GM18508 (cell line): ENCODE data around the gene C1QTNF7.

ENCODE experiments used
- ATAC-seq: cut with Tn5 transposase; IDR thresholded peaks from one replicate; pipeline ENCODE4 v1.9.1; 2021; ENCODE audit warnings: moderate number of reproducible peaks; ENCODE audit not compliant: insufficient read depth, unreplicated experiment

C1QTNF7 gene

DNA sequence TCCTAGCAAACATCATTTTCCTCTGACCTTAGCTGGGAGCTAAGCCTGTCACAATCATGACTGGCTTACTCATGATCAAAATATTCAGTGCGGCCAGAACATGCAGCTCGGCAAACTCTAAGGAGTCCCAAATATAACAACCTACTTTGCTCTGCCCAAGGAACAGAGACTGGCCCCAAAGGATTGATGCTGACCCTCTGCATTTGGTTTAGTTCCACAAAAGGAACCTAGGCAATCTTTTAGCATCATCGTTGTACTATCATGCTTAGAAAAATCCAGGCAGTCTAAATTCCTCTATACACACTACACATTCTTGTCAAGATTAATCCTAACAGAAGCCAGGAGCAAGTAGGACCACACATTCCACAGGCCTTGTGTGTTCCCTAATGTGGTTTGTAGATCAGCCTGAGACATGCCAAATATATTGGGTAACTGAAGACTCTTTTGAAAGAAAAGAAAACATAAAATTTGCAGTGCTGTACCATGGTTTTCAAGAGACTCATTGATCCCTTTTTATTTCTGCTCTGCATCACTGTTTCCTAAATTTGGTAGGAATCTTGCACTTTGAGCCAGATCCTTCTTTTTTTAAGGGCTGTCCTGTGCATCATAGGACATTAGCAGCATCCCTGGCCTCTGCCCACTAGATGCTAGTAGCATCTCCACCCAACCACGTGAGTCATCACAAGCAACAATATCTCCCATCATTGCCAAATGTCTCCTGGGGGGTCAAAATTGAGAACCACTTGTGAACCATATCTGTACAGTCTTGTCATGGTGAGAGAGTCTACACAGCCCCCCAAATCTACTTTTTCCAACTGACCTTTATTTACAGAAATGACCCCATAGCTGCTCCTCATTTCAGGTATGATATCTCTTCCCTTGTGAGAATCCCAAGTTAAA is 24.3 kb downstream of the C1QTNF7 start:
- ATAC-seq = no peak

DNA sequence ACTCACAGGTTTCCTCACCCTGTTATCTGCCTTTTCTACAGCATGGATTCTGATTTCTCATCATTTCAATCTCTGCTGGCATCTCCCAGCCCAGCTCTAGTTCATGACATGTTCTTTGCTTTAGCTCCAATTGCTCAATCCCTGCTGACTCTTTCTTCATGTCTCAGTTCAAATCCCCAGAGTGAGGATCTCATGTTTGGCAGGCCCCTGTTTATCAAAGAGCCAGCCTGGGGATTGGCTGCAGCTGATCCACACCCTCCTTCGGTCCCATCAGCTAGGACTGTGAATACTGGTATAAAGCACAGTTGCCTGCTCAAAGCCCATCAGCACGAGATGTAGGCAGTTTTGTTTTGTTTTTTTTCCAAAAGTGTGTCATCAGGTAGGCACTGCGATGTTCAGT is 27.5 kb downstream of the C1QTNF7 start:
- no peak for ATAC-seq

DNA sequence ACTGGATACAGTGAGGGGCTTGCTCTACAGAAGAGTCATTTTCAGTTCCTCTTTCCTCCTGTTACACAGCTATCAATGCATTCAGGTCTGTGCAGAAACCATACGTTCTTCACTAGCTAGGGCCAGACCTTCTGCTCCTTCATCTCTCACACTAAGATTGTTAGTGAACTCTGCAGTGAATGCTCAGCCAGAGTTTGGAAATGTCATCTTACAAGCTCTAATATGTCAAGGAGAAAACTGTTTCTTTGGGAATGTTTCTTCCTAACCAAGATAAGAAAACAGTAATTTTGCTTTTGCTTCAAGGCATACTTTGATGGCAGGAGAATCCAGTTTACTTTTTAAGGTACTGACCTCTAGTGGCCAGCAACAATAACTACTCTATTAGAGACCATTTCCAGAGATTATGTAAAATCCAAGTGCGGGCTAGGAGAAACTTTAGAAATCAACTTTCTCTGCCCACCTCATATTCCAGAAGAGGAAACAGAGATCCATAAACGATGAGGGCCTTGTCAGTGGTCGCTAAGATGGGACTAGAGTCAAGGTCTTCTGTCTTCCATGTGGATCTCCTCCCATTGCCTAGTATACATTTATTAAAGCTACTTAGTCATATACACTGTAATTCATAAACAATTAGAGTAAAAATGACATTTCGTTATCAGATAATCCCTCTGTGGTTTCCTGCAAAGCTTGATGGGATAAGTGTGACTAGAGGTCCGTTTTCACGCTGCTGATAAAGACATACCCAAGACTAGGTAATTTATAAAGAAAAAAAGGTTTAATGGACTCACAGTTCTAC is 29.8 kb downstream of the C1QTNF7 start:
- ATAC-seq = peak; percentile 96

DNA sequence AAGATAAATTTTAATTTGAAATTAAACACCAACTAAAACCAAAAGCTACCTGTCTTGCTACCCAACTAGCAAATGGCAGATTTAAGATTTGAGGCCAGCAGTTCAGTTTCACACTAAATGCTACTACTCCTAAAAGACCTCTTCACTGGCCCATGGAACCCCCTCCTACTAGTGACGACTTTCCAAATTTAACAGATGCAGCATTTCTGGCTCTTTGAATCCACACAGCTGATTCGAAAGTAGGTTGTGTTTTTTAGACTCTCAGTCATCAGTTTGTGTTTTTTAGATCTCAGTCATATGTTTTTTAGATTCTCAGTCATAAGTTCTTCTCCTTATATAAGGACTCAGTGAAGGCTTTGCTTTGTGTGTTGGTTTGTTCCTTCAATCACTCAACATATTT is 30.8 kb downstream of the C1QTNF7 start:
- no peak for ATAC-seq

DNA sequence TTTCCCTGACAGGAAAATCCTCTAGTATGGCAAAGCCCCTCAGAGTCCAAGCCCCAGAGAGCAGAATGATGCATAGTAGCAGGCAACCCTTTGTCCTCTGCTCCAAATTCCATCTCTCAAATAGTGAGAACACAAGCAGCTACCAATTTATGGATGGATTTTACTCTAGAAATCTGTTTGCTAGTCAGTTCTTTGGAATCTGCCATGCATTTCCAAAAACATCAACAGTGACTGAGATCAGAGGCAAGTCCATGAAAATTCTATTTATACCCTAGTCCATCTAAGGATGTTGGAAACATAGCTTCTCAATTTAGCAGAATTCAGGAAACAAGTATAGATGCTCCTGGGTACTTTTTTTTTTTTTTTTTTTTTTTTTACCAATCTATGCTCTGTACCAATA is 31.9 kb downstream of the C1QTNF7 start:
- no peak for ATAC-seq

DNA sequence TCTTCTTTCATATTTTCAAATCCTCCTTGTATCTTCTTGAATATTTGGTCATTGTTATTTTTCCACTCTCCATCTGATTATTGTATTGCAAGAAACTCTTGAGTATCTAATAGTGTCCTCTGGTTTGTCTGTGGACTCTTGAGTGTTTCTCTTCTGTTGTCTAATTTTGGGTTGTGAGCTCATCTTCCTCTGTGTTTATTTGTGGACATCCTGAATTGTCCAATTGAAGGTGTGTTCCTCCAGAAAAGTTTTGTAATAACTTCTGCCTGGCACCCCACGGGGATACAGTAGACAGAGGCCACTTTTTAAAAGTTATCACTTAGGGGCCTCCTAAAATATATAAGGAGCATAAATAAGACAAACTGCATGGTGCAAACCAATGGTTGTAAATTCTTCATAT is 38.8 kb downstream of the C1QTNF7 start:
- no peak for ATAC-seq

DNA sequence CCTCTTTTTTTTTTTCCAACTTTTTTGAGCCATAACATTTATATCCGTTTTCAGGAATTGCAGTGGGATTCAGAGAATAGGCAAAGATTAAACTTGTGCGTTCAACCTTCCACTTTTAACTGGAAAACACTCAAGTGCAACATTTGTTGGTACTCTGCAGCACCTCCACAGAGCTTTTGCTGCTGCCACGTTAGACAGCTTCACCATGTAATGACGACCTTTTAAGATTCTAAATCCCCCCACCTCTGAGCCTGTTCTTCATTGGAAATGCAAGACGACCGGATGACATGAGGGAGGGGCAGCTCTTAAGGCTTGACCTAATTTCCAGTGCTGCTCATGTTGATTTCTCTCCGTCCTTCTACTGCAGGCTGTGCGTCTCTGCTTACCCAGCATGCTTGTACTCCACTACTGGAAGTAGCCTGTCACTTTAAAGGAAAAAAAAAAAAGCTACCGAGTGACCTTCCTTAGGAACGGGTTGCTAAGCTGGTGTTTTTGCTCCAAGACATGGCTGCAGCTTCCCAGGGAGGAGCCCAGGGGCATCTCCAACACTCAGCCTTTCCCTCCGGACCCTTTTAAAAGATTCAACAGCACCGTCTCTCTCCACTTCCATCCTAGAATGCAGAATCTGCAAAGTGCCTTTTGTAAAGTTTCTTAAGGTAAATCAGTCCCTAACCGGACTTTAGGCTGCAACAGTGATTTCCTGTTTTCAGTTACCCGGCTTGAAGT is 41.7 kb downstream of the C1QTNF7 start, which contains the start of gene CC2D2A:
Gene CC2D2A, plus strand, starts transcription at position 481 of the 726 bp plus-strand sequence. CDS start 6,051 bp downstream, outside the sequence.
- ATAC-seq = no peak

DNA sequence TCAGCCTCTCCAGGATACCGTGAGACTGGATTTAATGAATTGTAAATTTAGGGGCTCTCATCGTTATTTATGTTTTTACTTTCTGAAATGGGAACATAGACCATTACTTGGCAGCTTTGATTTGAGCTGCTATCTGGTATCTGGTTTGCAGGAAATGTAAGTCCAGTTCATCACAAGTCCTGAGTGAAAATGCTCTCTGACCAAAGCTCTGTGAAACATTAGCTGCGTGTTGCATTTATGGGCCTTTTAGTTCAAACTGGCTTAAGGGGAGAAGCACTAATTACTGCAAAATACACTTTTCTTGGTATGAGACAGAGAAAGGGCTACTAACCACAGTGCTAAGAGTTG is 42.3 kb downstream of the C1QTNF7 start:
- no peak for ATAC-seq

DNA sequence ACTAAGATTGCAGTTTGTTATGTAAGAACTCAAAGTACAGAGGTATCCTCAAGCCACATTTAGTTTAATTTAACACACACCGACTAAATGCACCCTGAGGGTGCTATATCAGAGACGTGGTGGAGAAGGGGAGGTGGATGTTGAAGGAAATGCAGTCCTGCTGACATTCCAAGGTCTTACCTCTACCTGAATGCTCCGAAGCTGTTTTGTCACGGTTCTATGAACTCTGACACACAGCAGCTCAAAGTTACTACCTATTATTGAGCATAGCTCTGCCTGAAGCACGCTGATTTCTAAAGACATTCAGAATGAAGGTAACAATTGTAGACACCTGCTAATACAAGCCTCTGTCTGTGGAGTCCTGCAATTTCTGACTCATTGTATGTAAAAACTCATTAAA is 48.6 kb downstream of the C1QTNF7 start:
- ATAC-seq = no peak

DNA sequence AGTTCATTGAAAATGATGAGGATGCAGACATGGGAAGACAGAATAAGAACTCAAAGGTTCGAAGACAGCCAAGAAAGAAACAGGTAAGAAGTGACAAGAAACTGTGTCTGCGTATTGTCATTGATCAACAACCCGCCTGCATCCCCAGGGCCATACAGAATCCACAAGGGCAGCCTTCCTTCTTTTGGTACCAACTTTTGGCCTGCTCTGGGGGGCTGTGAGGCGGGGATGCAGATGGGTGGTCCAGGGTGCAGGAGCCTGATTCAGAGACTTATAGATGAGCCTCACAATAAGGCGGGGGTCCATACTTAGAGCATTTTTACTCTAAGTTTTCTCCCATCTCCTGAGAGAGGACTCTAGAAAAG is 50.9 kb downstream of the C1QTNF7 start:
- ATAC-seq = no peak

DNA sequence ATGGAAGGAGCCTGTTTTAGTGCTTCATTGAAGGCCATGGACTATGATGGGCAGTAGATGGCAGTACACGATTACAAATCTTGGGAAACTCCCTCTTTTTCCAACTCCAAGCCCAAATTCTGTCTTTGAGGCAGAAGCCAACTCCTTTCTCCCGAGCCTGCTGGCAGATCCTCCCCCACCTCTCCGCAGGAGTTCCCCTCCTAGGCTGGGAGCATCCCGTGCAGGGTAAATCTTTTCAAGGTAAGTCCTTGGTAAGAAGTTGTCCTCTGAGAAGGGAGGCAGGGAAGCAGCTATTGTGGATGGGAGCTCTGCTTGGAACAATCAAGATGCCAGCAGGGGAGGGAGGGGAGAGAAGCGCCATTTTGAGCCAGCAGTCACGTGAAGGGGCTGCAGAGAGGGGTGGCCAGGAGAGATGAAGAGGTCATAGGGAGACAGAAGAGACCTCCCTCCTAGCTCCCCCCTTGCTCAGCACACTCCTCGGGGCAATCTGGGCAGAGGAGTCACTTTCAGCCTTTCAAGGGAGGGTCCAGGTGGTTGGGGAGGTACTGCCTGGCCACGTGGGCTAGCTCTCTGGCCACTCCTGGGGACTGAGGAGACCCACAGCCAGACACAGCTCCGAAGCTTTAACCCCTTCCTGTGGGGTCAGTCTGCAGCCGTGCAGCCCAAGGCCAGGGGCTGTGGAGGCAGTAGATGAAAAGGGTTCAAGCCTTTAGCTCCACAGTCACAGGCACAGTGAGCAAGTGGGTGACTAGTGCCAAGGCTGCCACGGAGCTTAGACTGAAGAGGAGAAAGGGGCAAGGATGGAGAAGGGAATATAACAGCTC is 51.5 kb downstream of the C1QTNF7 start:
- ATAC-seq = no peak

DNA sequence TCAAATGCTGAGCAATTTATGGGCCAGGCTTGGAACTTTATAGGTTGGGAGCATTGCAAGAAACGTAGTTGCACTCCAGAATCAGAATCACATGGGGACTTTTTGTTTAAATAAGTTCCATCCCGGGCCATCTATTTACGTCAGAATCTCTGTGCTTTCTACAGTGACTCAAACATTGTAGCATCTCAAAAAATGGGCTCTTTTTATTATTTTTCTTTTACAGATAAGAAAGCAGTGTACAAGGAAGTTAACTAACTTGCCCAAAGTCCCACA is 52.0 kb downstream of the C1QTNF7 start:
- no peak for ATAC-seq

DNA sequence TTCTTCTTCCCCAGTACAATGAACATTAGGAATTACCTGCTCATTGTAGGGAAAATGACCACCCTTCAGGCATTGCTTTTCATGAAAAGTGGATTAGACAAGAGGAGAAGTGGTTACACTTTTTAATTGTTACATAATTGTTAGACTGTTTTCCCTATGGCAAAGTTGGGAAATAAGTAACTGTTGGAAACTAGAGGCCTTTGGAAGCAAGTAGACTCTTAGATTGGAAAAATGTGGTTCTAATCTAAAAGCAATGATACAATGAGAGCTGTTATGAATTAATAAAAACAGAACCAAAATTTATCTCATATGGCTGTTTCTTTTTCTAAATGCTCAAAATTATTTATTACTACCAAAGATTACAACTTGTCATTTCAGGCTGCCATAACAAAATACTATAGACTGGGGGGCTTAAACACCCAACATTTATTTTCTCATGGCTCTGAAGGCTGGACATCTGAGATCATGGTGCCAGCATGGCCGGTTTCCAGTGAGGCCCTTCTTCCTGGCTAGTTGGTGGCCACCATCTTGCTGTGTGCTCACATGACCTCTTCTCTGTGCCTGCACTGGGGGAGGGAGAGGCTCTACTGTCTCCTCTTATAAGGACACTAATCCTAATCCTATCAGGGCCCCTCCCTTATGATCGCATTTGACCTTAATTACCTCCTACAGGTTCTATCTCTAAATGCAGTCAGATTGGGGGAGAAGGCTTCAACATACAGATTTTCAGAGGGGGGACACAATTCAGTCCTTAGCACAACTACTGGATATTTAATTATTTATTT is 54.3 kb downstream of the C1QTNF7 start:
- ATAC-seq = no peak

DNA sequence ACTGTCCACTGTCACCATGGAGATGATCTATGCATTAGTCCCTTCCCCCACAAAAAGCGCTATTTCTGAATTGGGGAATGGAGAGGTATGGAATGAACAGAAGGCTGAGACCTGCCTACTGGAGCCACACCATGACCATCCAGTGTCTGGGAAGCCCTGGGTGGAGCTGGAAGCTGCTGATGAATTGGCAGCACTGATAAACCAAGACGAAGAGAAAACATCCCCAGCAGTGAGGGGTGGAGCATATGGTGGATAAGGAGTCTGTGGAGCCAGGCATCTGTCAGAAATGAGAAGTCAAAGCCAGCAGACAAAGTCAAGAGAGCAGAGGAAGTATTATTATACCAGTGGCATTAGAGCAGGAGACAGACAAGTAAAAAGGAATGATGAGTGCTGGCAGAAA is 55.0 kb downstream of the C1QTNF7 start:
- no peak for ATAC-seq

DNA sequence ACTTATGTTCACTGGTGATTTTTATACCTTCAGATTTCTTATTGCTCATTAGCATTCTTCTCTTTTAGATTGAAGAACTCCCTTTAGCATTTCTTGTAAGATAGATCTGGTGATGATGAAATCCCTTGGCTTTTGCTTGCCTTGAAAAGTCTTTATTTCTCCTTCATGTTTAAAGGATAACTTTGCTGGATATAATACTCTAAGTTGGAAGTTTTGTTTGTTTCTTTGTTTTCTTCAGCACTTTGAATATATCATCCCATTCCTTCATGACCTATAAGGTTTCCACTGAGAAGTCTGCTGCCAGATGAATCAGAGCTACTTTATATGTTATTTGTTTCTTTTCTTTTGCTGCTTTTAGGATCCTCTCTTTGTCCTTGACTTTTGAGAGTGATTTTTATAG is 60.3 kb downstream of the C1QTNF7 start:
- no peak for ATAC-seq

DNA sequence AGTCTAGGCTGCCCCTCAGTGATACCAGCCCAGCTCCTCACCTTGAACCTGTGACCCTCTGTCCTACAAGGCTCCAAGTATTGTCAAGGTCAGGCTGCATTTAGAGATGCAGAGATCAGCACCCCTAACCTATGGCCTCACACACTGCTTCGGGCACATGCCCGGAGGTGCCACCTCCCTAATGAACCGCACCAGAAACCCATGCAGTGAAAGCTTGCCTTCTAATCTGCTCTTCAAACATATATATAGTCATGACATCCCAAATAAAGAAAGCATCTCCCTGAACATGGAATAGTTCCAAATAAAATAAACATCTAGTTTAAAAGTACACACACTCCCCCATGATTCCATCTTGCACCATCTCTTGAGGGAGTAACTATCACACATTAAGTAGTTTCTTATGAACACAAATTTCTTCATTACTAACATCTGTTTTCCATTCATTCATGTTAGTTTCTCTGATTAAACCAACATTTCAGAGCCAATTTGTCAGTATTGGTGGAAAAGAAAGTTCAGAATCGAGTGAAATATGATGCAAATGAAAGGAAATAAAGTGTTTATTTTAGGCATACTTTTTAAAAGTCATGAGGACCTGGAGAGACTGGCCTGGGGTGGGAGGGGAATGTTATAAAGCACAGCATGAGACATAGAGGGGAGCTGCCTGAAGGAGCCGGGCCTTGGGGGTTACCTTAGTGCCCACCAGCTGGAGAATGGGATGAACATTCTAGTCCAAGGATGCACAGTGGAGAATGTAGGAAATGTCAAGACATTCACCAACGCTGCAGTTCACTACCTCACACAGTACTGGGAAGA is 61.0 kb downstream of the C1QTNF7 start:
- ATAC-seq = no peak

DNA sequence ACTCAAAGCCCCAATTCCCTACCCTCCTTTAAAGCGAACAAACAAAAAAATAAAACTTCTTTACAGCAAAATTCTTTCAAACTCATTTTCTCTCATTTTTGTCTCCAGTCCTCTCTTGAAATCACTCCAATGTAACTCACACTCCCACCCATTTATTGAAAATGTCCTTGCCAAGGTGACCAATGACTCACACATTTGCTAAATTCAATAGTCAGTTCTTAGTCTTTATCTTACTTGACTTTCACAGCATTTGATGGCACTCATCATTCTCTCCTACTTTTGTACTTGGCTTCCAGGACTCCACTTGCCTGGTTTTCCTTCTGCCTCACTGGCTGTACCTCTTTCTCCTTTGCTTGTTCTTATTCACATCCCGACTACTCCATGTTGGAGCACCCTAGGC is 61.7 kb downstream of the C1QTNF7 start:
- no peak for ATAC-seq

DNA sequence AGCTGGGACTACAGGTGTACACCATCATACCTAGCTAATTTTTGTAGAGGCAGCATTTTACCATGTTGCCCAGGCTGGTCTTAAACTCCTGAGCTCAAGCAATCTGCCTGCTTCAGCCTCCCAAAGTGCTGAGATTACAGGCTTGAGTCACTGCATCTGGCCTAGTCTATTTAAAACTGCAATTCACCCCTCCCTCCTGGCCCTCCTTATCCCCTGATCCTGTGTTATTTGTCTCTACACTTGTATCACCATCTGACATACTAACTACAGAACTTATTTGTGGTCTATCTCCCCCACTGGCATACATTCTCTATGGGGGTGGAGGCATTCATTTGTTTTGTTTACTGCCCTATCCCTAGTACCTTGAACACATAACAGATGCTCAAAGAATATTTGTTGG is 65.6 kb downstream of the C1QTNF7 start:
- no peak for ATAC-seq

DNA sequence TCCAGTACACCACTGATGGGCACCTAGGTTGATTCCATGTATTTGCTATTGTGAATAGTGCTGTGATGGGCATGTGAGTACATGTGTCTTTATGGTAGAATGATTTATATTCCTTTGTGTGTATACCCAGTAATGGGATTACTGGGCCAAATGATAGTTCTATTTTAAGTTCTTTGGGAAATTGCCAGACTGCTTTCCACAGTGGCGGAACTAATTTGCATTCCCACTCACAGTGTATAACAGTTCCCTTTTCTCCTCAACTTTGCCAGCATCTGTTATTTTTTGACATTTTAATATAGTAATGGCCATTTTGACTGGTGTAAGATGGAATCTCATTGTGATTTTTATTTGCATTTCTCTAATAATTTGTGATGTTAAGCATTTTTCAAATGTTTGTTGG is 67.8 kb downstream of the C1QTNF7 start:
- no peak for ATAC-seq
